ES-I3 (cell line): Measurements from ENCODE around the gene NEUROG2.
A peak's percentile ranks its signal among the peaks of the same experiment; 100 is the strongest.
"Not testable (repeated sequence)": the region's sequence is repeated elsewhere in the genome, so short reads cannot be mapped to it uniquely, and the experiment has no call there.

Source experiments
- H3K36me3 ChIP-seq: 2 replicates; pipeline ENCODE4 v1.6.1; 2013; ENCODE audit warnings: mild to moderate bottlenecking, low read length, control low read depth, moderate library complexity; ENCODE audit not compliant: insufficient read depth
- H3K4me1 ChIP-seq: 2 replicates; pipeline ENCODE4 v1.6.1; 2013; ENCODE audit warnings: mild to moderate bottlenecking, control low read depth, low read length; ENCODE audit not compliant: insufficient read depth
- H3K9ac ChIP-seq: 2 replicates; pipeline ENCODE4 v1.6.1; 2013; ENCODE audit warnings: low read depth, mild to moderate bottlenecking, low read length, moderate library complexity
- H3K9me3 ChIP-seq: 2 replicates; pipeline ENCODE4 v1.6.1; 2013; ENCODE audit warnings: mild to moderate bottlenecking, low read length, moderate library complexity; ENCODE audit not compliant: control insufficient read depth, insufficient read depth

Gene NEUROG2

GRCh38 chr4:112532267-112532666, 16.3 kb upstream of the NEUROG2 start:
- H3K9me3 ChIP-seq: no peaks in the 10 kb centered on the region
- H3K9ac ChIP-seq: no peak overlapping the region
- no peaks in the 10 kb centered on the region for H3K4me1 ChIP-seq
- no peaks in the 10 kb centered on the region for H3K36me3 ChIP-seq

- H3K9me3 ChIP-seq: no peaks in the 10 kb centered on the region
- no peaks in the 10 kb centered on the region for H3K4me1 ChIP-seq
- no peak overlapping the region for H3K9ac ChIP-seq
- no peaks in the 10 kb centered on the region for H3K36me3 ChIP-seq
These were observed 15.2 kb upstream of the NEUROG2 start for GRCh38 chr4:112531146-112531545.

- Histone ChIP-seq H3K4me1 (no peaks in the 10 kb centered on the region; the same call in 1 of the 2 replicates), H3K36me3 (no peaks in the 10 kb centered on the region), H3K9me3 (no peaks in the 10 kb centered on the region), H3K9ac (no peak overlapping the region)
These were observed 10.1 kb upstream of the NEUROG2 start for GRCh38 chr4:112526061-112526460.

GRCh38 chr4:112523764-112524505, 8.0 kb upstream of the NEUROG2 start:
- Histone ChIP-seq H3K9ac (peak overlapping the region; percentile 69), H3K9me3 (no peaks in the 10 kb centered on the region), H3K4me1 (peaks cover 3% of the 10 kb centered on the region), H3K36me3 (no peaks in the 10 kb centered on the region)

- H3K9me3 ChIP-seq: no peaks in the 10 kb centered on the region
- peaks cover 3% of the 10 kb centered on the region for H3K4me1 ChIP-seq
- H3K36me3 ChIP-seq: no peaks in the 10 kb centered on the region
- peak overlapping the region; percentile 69; the same call in 1 of the 2 replicates for H3K9ac ChIP-seq
These were observed 7.2 kb upstream of the NEUROG2 start for GRCh38 chr4:112523008-112523721.

- not testable (repeated sequence) for H3K9me3 ChIP-seq, H3K4me1 ChIP-seq, H3K36me3 ChIP-seq, H3K9ac ChIP-seq
These were observed 6.5 kb upstream of the NEUROG2 start for GRCh38 chr4:112522431-112522830.

GRCh38 chr4:112521123-112522023, 5.4 kb upstream of the NEUROG2 start:
- Histone ChIP-seq H3K9ac (peak overlapping the region; percentile 32; the same call in 1 of the 2 replicates), H3K4me1 (peaks cover 3% of the 10 kb centered on the region), H3K36me3 (no peaks in the 10 kb centered on the region), H3K9me3 (no peaks in the 10 kb centered on the region)

GRCh38 chr4:112520598-112521122, 4.7 kb upstream of the NEUROG2 start:
- no peaks in the 10 kb centered on the region for H3K9me3 ChIP-seq
- peaks cover 3% of the 10 kb centered on the region for H3K4me1 ChIP-seq
- H3K9ac ChIP-seq: peak overlapping the region; percentile 32; the same call in 1 of the 2 replicates
- H3K36me3 ChIP-seq: no peaks in the 10 kb centered on the region

- Histone ChIP-seq H3K4me1 (peaks cover 3% of the 10 kb centered on the region), H3K36me3 (no peaks in the 10 kb centered on the region), H3K9me3 (no peaks in the 10 kb centered on the region), H3K9ac (peak overlapping the region; percentile 32; the same call in 1 of the 2 replicates)
These were observed 4.0 kb upstream of the NEUROG2 start for GRCh38 chr4:112519689-112520597.

GRCh38 chr4:112518675-112519074, 2.7 kb upstream of the NEUROG2 start:
- H3K9me3 ChIP-seq: no peaks in the 10 kb centered on the region
- peaks cover 8% of the 10 kb centered on the region for H3K4me1 ChIP-seq
- no peak overlapping the region for H3K9ac ChIP-seq
- H3K36me3 ChIP-seq: no peaks in the 10 kb centered on the region

- H3K4me1 ChIP-seq: peaks cover 9% of the 10 kb centered on the region
- H3K36me3 ChIP-seq: no peaks in the 10 kb centered on the region
- no peak overlapping the region for H3K9ac ChIP-seq
- H3K9me3 ChIP-seq: no peaks in the 10 kb centered on the region
These were observed 1.9 kb upstream of the NEUROG2 start for GRCh38 chr4:112517911-112518310.

- Histone ChIP-seq H3K36me3 (no peaks in the 10 kb centered on the region), H3K4me1 (peaks cover 9% of the 10 kb centered on the region), H3K9me3 (no peaks in the 10 kb centered on the region), H3K9ac (peak overlapping the region; percentile 5; the same call in 1 of the 2 replicates)
These were observed 1.2 kb upstream of the NEUROG2 start for GRCh38 chr4:112517067-112517634.

- Histone ChIP-seq H3K4me1 (peaks cover 9% of the 10 kb centered on the region), H3K36me3 (no peaks in the 10 kb centered on the region), H3K9me3 (no peaks in the 10 kb centered on the region), H3K9ac (peak overlapping the region; percentile 5; the same call in 1 of the 2 replicates)
These were observed 589 bp upstream of the NEUROG2 start for GRCh38 chr4:112516471-112517066.
